K562 (cell line): Measurements from ENCODE around the gene STX11.

Experiments used
- GATAD2A ChIP-seq: fragments of 450-650 bp; IDR thresholded peaks from 2 replicates; pipeline ENCODE4 v1.6.1; 2017
- POLR2A ChIP-seq: fragments of 450-650 bp; conservative IDR thresholded peaks from 2 replicates; pipeline ENCODE4 v1.6.1; 2016
- TAF1 ChIP-seq: IDR thresholded peaks from 2 replicates; pipeline ENCODE4 v1.6.1; 2011; ENCODE audit warnings: mild to moderate bottlenecking, low read length, moderate library complexity; ENCODE audit not compliant: insufficient read depth, control insufficient read depth, severe bottlenecking; ENCODE audit errors: extremely low read depth
- ZNF507 ChIP-seq: conservative IDR thresholded peaks from 2 replicates; pipeline ENCODE4 v1.6.1; 2017; ENCODE audit warnings: missing genetic modification characterization, missing compliant biosample characterization
- TF ChIP-seq, protein P1 (sequence below): sonication (generic); formaldehyde crosslinking; IDR thresholded peaks from 2 replicates; pipeline ENCODE4 v1.8.1; 2023; ENCODE audit warnings: missing genetic modification reagents, mild to moderate bottlenecking, borderline replicate concordance

DNA sequence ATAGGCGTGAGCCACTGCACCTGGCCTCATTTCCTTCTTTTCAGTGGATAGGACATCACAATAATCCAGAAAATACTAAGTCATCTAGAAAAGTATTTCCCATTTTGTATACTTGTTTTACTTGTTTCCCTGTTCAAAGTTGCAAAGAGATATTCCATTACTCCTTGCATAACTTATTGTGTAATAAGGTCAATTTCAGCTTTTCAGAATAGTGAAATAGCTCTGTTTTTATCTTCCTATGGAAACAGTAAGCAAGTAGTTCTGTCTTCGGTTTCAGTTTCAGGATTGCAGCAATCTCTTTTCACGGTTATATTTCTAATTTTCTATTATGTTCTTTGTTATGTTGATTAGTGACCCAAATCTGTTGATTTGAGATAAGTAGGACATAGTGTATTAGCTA, 6.0 kb downstream of the STX11 start:
- no peak for TF ChIP-seq POLR2A
- no peak for TF ChIP-seq GATAD2A
- TF ChIP-seq, protein P1, sequence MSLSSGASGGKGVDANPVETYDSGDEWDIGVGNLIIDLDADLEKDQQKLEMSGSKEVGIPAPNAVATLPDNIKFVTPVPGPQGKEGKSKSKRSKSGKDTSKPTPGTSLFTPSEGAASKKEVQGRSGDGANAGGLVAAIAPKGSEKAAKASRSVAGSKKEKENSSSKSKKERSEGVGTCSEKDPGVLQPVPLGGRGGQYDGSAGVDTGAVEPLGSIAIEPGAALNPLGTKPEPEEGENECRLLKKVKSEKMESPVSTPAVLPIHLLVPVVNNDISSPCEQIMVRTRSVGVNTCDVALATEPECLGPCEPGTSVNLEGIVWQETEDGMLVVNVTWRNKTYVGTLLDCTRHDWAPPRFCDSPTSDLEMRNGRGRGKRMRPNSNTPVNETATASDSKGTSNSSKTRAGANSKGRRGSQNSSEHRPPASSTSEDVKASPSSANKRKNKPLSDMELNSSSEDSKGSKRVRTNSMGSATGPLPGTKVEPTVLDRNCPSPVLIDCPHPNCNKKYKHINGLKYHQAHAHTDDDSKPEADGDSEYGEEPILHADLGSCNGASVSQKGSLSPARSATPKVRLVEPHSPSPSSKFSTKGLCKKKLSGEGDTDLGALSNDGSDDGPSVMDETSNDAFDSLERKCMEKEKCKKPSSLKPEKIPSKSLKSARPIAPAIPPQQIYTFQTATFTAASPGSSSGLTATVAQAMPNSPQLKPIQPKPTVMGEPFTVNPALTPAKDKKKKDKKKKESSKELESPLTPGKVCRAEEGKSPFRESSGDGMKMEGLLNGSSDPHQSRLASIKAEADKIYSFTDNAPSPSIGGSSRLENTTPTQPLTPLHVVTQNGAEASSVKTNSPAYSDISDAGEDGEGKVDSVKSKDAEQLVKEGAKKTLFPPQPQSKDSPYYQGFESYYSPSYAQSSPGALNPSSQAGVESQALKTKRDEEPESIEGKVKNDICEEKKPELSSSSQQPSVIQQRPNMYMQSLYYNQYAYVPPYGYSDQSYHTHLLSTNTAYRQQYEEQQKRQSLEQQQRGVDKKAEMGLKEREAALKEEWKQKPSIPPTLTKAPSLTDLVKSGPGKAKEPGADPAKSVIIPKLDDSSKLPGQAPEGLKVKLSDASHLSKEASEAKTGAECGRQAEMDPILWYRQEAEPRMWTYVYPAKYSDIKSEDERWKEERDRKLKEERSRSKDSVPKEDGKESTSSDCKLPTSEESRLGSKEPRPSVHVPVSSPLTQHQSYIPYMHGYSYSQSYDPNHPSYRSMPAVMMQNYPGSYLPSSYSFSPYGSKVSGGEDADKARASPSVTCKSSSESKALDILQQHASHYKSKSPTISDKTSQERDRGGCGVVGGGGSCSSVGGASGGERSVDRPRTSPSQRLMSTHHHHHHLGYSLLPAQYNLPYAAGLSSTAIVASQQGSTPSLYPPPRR (CRISPR knock-in tag), result no peak
- no peak for TF ChIP-seq ZNF507 (tag)
- no peak for TF ChIP-seq TAF1
